K562 (cell line): ENCODE data around the gene RHOB. TPM values are rescaled to one million over a fixed set of nuclear protein-coding genes. Genes with fewer than 3 reads are reported as not detected.

Experiments
- BRD9 ChIP-seq: fragments of 450-650 bp; IDR thresholded peaks from 2 replicates; pipeline ENCODE4 v1.6.1; 2018; ENCODE audit warnings: low read depth; ENCODE audit not compliant: partially characterized antibody
- FOXJ2 ChIP-seq: fragments of 200-800 bp; sonication (Bioruptor generic); IDR thresholded peaks from 2 replicates; pipeline ENCODE4 v1.6.1; 2016; ENCODE audit warnings: missing genetic modification characterization, missing compliant biosample characterization
- KDM2B ChIP-seq: fragments of 250-450 bp; sonication (Bioruptor Pico); IDR thresholded peaks from 2 replicates; pipeline ENCODE4 v1.8.0; 2021; ENCODE audit warnings: mild to moderate bottlenecking, moderate library complexity
- KLF10 ChIP-seq: fragments of 250-450 bp; sonication (Bioruptor Pico); IDR thresholded peaks from 2 replicates; pipeline ENCODE4 v1.6.1; 2021; ENCODE audit warnings: matching md5 sums
- SMARCC2 ChIP-seq: fragments of 450-650 bp; IDR thresholded peaks from 2 replicates; pipeline ENCODE4 v1.6.1; 2017; ENCODE audit warnings: antibody characterized with exemption, moderate library complexity, mild to moderate bottlenecking, low read depth
- SMARCE1 ChIP-seq: fragments of 450-650 bp; IDR thresholded peaks from 2 replicates; pipeline ENCODE4 v1.7.1; 2016; ENCODE audit warnings: mild to moderate bottlenecking
- SMC3 ChIP-seq: conservative IDR thresholded peaks from 2 replicates; pipeline ENCODE4 v1.6.1; 2011; ENCODE audit warnings: low read depth, low read length, improper control_type of control experiment; ENCODE audit not compliant: insufficient read depth
- TAL1 ChIP-seq: fragments of 450-650 bp; IDR thresholded peaks from 2 replicates; pipeline ENCODE4 v1.6.1; 2016; ENCODE audit warnings: mild to moderate bottlenecking
- ZFP36 ChIP-seq: fragments of 150-350 bp; IDR thresholded peaks from 2 replicates; pipeline ENCODE4 v1.6.1; 2018; ENCODE audit warnings: low read length, low read depth; ENCODE audit not compliant: partially characterized antibody
- ZNF134 ChIP-seq: fragments of 250-450 bp; sonication (Bioruptor Pico); conservative IDR thresholded peaks from 2 replicates; pipeline ENCODE4 v1.4.0; 2020
- ZNF217 ChIP-seq: sonication (generic); formaldehyde crosslinking; IDR thresholded peaks from 2 replicates; pipeline ENCODE4 v1.8.0; 2022; ENCODE audit warnings: mild to moderate bottlenecking, missing genetic modification reagents
- polyA plus RNA-seq, 8 experiments: library from polyadenylated mRNA; depleted of rRNA in 4 of 8; stranded (reverse) in 5 of 8; unstranded in 3 of 8; fragments of >200 nt; fragmentation: Nextera tagmentation in 2 of 8; fragmentation: Illumina TruSeq in 1 of 8; extraction: Ambion mirVana in 2 of 8; extraction: Trizol in 1 of 8; gene quantifications; 2 replicates each; pipeline versions ENCODE4 v1.2.1 to v1.2.3, GENCODE V29; 2011 to 2014; ENCODE audit warnings: inconsistent platforms in 1 of 8, missing spikeins in 1 of 8
- total RNA-seq, 7 experiments: library from RNA; depleted of rRNA in 6 of 7; stranded (reverse); fragments of >200 nt in 6 of 7; fragmentation: Illumina TruSeq in 2 of 7; extraction: Trizol in 2 of 7; gene quantifications; 2 replicates each; pipeline versions ENCODE4 v1.2.1 to v1.2.3, GENCODE V29; 2011 to 2021; ENCODE audit warnings: low replicate concordance in 1 of 7
- TF ChIP-seq, protein P1 (sequence below): fragments of 250-450 bp; sonication (Bioruptor Pico); IDR thresholded peaks from 2 replicates; pipeline ENCODE4 v1.5.1; 2021; ENCODE audit warnings: mild to moderate bottlenecking
- TF ChIP-seq, protein P2 (sequence below): sonication (generic); formaldehyde crosslinking; IDR thresholded peaks from 2 replicates; pipeline ENCODE4 v1.8.1; 2023; ENCODE audit warnings: mild to moderate bottlenecking, missing genetic modification reagents
- TF ChIP-seq, protein P3 (sequence below), 2 experiments: fragments of 450-650 bp in 1 of 2; sonication (generic) in 1 of 2; formaldehyde crosslinking in 1 of 2; IDR thresholded peaks; 2 replicates each; pipeline versions ENCODE4 v1.7.1 to v1.9.0; 2016 to 2022; ENCODE audit warnings: inconsistent platforms in 1 of 2, mild to moderate bottlenecking in 1 of 2, missing genetic modification reagents in 1 of 2

The RHOB gene
- total and polyA plus RNA-seq, 9 of the 15 experiments (the other 6 are each of a cell fraction or from before 2014, with no cell fraction given), result 0.07 to 4.8 (median 1.1) TPM

DNA sequence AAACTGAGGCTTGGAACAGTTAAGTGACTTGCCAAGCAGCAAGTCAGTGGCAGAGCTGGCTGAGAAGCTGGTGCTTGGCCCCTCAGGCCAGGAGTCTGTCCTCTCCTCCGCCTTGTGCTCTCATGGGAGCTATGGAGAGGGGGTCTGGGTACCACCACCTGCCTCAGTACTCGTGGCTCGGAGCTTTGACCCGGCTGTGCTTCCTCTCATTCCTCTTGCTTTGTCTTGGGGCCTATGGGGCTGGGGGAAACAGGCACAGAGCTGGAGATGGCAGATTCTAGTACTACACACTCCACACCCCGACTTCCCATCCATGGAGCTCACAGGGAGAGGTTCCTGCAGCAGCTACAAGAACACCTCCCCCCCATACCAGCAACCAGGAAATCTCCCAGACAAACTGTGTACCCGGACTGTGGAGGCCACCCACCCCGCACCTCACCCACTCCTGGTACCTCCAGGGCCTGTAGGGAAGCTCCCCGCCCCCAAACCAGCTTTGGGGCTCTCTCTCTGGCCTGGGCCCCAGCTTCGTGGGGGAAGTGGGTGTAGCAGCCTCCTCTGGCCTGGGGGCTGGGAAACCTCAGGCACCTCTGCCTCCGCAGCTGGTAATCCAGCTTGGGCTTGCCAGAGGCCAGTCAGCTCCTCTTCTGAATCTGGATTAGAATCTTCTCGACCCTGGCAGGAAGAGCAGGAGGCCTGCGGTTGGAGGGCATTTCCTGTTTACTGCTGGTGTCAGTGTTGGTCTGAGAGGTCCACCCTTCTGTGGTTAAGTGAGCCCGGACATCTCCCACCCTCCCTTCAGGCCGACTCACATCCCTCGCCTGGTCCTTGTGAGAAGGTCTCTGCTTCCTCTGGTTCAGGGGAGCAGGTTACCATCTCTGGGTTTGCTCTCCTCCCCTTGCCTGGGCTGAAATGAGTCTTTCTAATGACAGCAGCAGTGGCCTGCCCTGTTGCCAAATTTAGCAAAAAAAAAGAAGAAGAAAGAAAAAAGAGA is 22.3 kb upstream of the RHOB start (continued):
- peak; percentile 45; the same call in 1 of the 2 replicates for TF ChIP-seq SMARCE1
- TF ChIP-seq, protein P1, sequence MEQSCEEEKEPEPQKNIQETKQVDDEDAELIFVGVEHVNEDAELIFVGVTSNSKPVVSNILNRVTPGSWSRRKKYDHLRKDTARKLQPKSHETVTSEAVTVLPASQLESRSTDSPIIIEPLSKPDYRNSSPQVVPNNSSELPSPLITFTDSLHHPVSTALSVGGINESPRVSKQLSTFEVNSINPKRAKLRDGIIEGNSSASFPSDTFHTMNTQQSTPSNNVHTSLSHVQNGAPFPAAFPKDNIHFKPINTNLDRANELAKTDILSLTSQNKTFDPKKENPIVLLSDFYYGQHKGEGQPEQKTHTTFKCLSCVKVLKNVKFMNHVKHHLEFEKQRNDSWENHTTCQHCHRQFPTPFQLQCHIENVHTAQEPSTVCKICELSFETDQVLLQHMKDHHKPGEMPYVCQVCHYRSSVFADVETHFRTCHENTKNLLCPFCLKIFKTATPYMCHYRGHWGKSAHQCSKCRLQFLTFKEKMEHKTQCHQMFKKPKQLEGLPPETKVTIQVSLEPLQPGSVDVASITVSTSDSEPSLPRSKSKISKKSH (CRISPR knock-in tag), result no peak
- TF ChIP-seq, protein P2, sequence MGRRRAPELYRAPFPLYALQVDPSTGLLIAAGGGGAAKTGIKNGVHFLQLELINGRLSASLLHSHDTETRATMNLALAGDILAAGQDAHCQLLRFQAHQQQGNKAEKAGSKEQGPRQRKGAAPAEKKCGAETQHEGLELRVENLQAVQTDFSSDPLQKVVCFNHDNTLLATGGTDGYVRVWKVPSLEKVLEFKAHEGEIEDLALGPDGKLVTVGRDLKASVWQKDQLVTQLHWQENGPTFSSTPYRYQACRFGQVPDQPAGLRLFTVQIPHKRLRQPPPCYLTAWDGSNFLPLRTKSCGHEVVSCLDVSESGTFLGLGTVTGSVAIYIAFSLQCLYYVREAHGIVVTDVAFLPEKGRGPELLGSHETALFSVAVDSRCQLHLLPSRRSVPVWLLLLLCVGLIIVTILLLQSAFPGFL (CRISPR knock-in tag), result no peak
- TF ChIP-seq ZNF217 (CRISPR knock-in tag), result no peak
- no peak for TF ChIP-seq SMARCC2
- no peak for TF ChIP-seq TAL1
- TF ChIP-seq, protein P3, sequence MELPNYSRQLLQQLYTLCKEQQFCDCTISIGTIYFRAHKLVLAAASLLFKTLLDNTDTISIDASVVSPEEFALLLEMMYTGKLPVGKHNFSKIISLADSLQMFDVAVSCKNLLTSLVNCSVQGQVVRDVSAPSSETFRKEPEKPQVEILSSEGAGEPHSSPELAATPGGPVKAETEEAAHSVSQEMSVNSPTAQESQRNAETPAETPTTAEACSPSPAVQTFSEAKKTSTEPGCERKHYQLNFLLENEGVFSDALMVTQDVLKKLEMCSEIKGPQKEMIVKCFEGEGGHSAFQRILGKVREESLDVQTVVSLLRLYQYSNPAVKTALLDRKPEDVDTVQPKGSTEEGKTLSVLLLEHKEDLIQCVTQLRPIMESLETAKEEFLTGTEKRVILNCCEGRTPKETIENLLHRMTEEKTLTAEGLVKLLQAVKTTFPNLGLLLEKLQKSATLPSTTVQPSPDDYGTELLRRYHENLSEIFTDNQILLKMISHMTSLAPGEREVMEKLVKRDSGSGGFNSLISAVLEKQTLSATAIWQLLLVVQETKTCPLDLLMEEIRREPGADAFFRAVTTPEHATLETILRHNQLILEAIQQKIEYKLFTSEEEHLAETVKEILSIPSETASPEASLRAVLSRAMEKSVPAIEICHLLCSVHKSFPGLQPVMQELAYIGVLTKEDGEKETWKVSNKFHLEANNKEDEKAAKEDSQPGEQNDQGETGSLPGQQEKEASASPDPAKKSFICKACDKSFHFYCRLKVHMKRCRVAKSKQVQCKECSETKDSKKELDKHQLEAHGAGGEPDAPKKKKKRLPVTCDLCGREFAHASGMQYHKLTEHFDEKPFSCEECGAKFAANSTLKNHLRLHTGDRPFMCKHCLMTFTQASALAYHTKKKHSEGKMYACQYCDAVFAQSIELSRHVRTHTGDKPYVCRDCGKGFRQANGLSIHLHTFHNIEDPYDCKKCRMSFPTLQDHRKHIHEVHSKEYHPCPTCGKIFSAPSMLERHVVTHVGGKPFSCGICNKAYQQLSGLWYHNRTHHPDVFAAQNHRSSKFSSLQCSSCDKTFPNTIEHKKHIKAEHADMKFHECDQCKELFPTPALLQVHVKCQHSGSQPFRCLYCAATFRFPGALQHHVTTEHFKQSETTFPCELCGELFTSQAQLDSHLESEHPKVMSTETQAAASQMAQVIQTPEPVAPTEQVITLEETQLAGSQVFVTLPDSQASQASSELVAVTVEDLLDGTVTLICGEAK (IDR thresholded peaks at IDR 0.05), result no peak
- TF ChIP-seq, protein P3 (CRISPR knock-in tag; IDR thresholded peaks at IDR 0.05), result no peak
- TF ChIP-seq FOXJ2 (tag), result no peak
- no peak for TF ChIP-seq SMC3
- no peak for TF ChIP-seq KDM2B (CRISPR knock-in tag)
- no peak for TF ChIP-seq ZFP36
- no peak for TF ChIP-seq BRD9
- TF ChIP-seq ZNF134, result no peak
- no peak for TF ChIP-seq KLF10 (CRISPR knock-in tag)
